Loucy (cell line): ENCODE results near the gene B4GALT3.

Source experiments
- H2AFZ ChIP-seq: fragments of 200-600 bp; sonication (generic); 2 replicates; pipeline ENCODE4 v1.6.0; 2016; ENCODE audit warnings: antibody characterized with exemption, mild to moderate bottlenecking, low read length, moderate library complexity
- H3F3A ChIP-seq: fragments of 200-600 bp; 2 replicates; pipeline ENCODE4 v1.6.0; 2016; ENCODE audit warnings: antibody characterized with exemption, low read depth, mild to moderate bottlenecking
- H3K27me3 ChIP-seq: fragments of 200-600 bp; sonication (generic); 2 replicates; pipeline ENCODE4 v1.6.1; 2014; ENCODE audit warnings: low read length, mild to moderate bottlenecking; ENCODE audit not compliant: insufficient read depth, poor library complexity, severe bottlenecking
- H3K36me3 ChIP-seq: fragments of 200-600 bp; sonication (generic); 2 replicates; pipeline ENCODE4 v1.6.1; 2016; ENCODE audit warnings: low read length; ENCODE audit not compliant: insufficient read depth
- H3K4me1 ChIP-seq: fragments of 200-600 bp; sonication (generic); 2 replicates; pipeline ENCODE4 v1.5.1; 2014; ENCODE audit warnings: low read length, mild to moderate bottlenecking; ENCODE audit not compliant: insufficient read depth, poor library complexity, severe bottlenecking
- H3K4me2 ChIP-seq: fragments of 200-600 bp; sonication (generic); 2 replicates; pipeline ENCODE4 v1.6.0; 2014; ENCODE audit warnings: antibody characterized with exemption, low read length, low read depth, mild to moderate bottlenecking; ENCODE audit not compliant: poor library complexity, severe bottlenecking
- H3K4me3 ChIP-seq: fragments of 200-600 bp; sonication (generic); 2 replicates; pipeline ENCODE4 v1.5.1; 2014; ENCODE audit warnings: low read length, mild to moderate bottlenecking, mixed read lengths; ENCODE audit not compliant: poor library complexity, severe bottlenecking
- H3K79me2 ChIP-seq: fragments of 200-600 bp; sonication (generic); 2 replicates; pipeline ENCODE4 v1.6.1; 2014; ENCODE audit warnings: low read length; ENCODE audit not compliant: insufficient read depth
- H3K9ac ChIP-seq: fragments of 200-600 bp; sonication (generic); 2 replicates; pipeline ENCODE4 v1.6.0; 2014; ENCODE audit warnings: mild to moderate bottlenecking, low read depth, low read length, moderate library complexity; ENCODE audit not compliant: poor library complexity, severe bottlenecking
- H3K9me2 ChIP-seq: fragments of 200-600 bp; sonication (generic); replicated peaks from 2 replicates; pipeline ENCODE4 v1.6.1; 2016; ENCODE audit warnings: low read depth, low read length, mixed read lengths
- H3K9me3 ChIP-seq: fragments of 200-600 bp; sonication (generic); 2 replicates; pipeline ENCODE4 v1.6.1; 2014; ENCODE audit warnings: mild to moderate bottlenecking, antibody characterized with exemption, low read length, low read depth; ENCODE audit not compliant: insufficient read depth
- H4K20me1 ChIP-seq: fragments of 200-600 bp; sonication (generic); 2 replicates; pipeline ENCODE4 v1.6.0; 2014; ENCODE audit warnings: antibody characterized with exemption, low read length, mild to moderate bottlenecking; ENCODE audit not compliant: insufficient read depth, poor library complexity, severe bottlenecking
- CTCF ChIP-seq: fragments of 200-600 bp; sonication (generic); conservative IDR thresholded peaks from 2 replicates; pipeline ENCODE4 v1.5.1; 2014; ENCODE audit warnings: mild to moderate bottlenecking, antibody characterized with exemption, low read length
- EZH2phosphoT487 ChIP-seq: fragments of 200-600 bp; IDR thresholded peaks from 2 replicates; pipeline ENCODE4 v1.6.1; 2018; ENCODE audit warnings: antibody characterized with exemption, mild to moderate bottlenecking, moderate library complexity, borderline replicate concordance

Gene B4GALT3

DNA sequence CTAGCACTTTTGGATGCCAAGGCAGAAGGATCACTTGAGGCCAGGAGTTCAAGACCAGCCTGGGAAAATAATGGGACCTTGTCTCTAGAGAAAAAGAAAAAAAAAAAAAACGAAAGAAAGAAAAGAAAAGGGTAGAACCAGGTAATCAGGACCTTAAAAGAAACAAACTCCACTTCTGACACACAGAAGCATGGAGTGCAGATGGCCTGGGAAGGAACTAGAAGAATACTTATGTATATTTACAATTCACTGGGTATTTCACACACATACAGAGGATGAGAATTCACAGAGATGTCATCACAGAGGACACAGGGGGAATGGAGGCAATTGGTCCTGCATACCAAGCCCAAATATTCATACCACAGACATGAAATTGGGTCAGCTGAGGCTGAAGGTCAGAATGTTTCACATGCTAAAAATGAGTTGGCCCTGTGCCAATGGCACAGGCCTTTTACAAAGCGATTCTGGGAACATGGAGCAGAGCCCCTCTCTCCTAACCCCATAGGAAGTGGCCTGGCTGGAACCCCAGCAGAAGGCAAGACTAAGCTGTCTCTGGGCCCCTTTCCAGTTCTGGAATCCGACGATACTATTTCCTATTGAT lies 4.4 kb downstream of the B4GALT3 start:
- Histone ChIP-seq H3K4me3 (no peak overlapping the region), H3K4me2 (no peak overlapping the region), H3K9me3 (no peaks in the 10 kb centered on the region), H4K20me1 (peaks cover 6% of the 10 kb centered on the region), H3K36me3 (peaks cover 36% of the 10 kb centered on the region; the same call in 1 of the 2 replicates), H3K27me3 (no peaks in the 10 kb centered on the region), H2AFZ (no peak overlapping the region), H3K9me2 (no peaks in the 10 kb centered on the region), H3K79me2 (peaks cover 28% of the 10 kb centered on the region), H3F3A (no peaks in the 10 kb centered on the region), H3K4me1 (peaks cover 25% of the 10 kb centered on the region), H3K9ac (no peak overlapping the region)
- no peak for TF ChIP-seq EZH2phosphoT487
- no peak for TF ChIP-seq CTCF

DNA sequence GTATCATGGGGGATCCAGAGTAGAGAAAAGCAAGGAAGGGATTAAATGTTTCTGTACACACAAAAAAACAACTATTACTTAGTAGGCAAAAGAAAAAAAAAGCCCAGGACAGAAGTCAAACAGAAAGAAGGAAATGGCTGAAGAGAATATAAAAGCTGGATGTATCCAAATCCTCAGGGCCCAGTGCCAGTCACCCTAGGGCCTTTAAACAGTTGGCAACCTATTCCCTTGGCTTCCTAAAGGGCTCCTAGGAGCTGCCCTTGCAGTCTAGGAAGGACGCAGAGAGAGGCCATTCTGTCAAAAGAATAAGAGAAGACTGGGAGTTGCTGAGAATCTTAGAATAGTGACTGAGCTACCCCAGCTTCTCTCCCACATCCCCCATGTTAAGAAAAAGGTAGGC lies 5.0 kb downstream of the B4GALT3 start:
- peaks cover 22% of the 10 kb centered on the region for H3K4me1 ChIP-seq
- H3K27me3 ChIP-seq: no peaks in the 10 kb centered on the region
- TF ChIP-seq EZH2phosphoT487: no peak
- TF ChIP-seq CTCF: no peak
- no peak overlapping the region for H3K9ac ChIP-seq
- no peak overlapping the region for H3K4me3 ChIP-seq
- peaks cover 6% of the 10 kb centered on the region for H4K20me1 ChIP-seq
- no peak overlapping the region for H3K4me2 ChIP-seq
- no peak overlapping the region for H2AFZ ChIP-seq
- H3K79me2 ChIP-seq: peaks cover 31% of the 10 kb centered on the region
- no peaks in the 10 kb centered on the region for H3F3A ChIP-seq
- H3K9me2 ChIP-seq: no peaks in the 10 kb centered on the region
- no peaks in the 10 kb centered on the region for H3K9me3 ChIP-seq
- H3K36me3 ChIP-seq: peaks cover 36% of the 10 kb centered on the region; the same call in 1 of the 2 replicates

DNA sequence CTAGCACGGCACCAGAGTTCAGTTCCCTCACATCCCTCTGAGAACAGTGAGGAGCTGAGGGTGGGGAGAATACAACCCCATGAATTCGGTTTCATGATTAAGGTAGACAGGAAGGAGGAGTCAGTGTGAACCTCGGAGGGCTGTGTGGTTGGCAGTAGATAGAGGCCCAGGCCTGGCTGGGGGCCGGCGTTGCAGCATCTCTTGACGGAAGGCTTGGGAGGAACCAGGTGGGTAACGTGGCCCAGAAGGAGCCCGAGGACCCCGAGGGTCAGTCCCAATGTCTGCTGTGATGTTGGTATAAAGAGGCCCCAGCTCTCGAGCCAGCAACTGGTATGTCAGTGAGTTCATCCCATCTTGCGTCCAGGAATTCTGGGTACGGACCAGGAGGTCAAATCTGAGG lies 5.6 kb downstream of the B4GALT3 start:
- H3K27me3 ChIP-seq: no peaks in the 10 kb centered on the region
- H4K20me1 ChIP-seq: peaks cover 5% of the 10 kb centered on the region
- H3K4me1 ChIP-seq: peaks cover 26% of the 10 kb centered on the region
- H2AFZ ChIP-seq: no peak overlapping the region
- no peak overlapping the region for H3K4me3 ChIP-seq
- H3F3A ChIP-seq: no peaks in the 10 kb centered on the region
- H3K9me2 ChIP-seq: no peaks in the 10 kb centered on the region
- TF ChIP-seq EZH2phosphoT487 (no peak), CTCF (no peak)
- H3K36me3 ChIP-seq: peaks cover 36% of the 10 kb centered on the region; the same call in 1 of the 2 replicates
- no peaks in the 10 kb centered on the region for H3K9me3 ChIP-seq
- H3K4me2 ChIP-seq: no peak overlapping the region
- peaks cover 25% of the 10 kb centered on the region for H3K79me2 ChIP-seq
- no peak overlapping the region for H3K9ac ChIP-seq
